Measurements from ENCODE around the gene BNC1.
"Not testable (repeated sequence)": the region's sequence is repeated elsewhere in the genome, so short reads cannot be mapped to it uniquely, and the experiment has no call there.

Gene BNC1

DNA sequence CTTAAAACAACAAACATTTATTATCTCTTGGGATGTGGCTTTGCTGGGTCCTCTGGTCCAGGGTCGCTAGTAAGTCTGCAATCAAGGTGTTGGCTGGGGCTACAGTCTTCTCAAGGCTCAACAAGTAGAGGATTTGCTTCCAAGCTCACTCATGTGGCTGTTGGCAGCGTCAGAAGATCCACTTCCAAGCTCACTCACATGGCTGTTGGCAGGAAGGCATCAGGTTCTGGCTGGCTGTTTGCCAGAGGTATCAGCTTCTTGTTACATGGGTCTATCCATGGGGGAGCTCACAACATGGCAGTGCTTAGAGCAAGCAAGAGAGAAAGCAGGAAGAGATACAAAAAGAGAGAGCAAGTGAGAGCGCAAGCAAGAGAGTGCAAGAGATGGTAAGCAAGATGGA lies 15.0 kb upstream of the BNC1 start:
- DNase-seq (ENCODE audit: low read depth in 3 of 3): no peak

DNA sequence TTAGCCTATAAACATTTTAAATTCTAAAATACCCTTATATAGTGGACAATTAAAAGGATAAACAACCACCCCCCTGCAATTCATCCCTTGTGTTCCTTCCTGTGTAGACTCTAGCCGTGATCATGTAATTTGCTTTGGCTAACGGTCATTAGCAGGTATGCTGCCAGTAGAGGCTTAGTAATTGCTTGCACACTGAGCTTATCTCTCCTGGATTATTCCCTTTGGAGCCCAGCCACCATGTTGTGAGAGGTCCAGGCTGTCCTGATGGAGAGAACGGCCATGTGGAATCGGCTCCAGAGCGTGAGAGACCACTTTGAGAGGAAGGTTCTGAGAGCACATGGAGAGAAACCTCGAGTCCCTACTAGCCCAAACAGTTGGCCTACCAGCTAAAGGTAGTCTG lies 11.0 kb upstream of the BNC1 start:
- DNase-seq (ENCODE audit: low read depth in 3 of 3): no peak

DNA sequence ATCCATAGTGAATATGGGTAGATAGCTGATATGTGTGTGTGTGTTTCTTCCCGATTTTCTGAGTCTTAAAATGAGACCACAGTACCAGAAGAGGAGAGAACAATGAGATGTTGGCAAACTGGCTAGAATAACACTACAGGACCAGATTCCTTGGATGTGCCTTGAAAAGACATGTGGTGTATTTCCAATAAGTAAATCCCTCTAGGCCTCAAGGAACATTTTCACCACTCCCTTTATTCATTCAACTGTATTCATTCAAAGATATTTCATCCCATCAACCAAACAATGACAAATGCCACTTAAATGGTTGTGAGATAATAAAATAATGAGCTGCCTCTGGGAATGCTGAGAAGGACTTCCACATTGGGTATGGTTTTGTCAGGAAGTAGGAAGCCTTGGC lies 8.7 kb upstream of the BNC1 start:
- DNase-seq (ENCODE audit: low read depth in 3 of 3): no peak

DNA sequence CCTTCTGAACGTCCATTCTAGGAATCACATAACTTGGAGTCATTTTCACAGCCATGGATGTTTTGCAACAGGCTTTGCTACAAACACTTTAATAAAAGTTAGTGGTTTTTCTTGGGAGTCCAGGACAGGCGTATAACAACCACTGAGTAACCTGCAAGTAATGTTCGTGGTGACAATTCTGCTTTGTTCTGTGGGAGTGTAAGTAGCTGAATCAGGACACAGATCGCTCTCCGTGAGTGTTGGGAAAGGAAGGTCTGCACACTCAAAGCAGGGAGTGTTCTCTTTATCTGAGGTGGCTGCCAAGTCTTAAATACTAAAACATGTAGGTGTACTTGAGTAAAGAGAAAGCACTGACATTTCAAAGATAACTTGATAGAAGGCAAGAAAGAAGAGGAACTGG lies 7.9 kb upstream of the BNC1 start:
- DNase-seq (ENCODE audit: low read depth in 3 of 3): no peak

DNA sequence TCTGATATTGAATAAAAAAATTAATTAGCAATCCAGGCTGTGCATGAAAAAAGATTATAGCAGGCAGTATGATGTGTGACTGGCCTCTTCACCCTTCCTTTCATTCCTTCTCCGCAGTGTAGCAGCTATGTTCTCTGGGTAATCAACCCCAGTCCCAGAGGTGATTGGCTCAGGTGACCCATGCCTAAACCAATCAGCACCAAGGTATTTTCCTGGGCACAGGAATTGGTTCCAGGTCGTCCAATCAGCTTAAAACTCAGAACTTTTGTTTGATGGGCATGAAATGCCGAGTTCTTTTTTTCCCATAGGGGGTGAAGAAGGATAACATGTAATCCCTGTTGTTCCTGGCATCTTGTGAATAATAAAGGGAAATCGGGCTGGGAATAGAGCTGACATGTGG lies 5.8 kb upstream of the BNC1 start:
- DNase-seq (ENCODE audit: low read depth in 3 of 3): no peak

DNA sequence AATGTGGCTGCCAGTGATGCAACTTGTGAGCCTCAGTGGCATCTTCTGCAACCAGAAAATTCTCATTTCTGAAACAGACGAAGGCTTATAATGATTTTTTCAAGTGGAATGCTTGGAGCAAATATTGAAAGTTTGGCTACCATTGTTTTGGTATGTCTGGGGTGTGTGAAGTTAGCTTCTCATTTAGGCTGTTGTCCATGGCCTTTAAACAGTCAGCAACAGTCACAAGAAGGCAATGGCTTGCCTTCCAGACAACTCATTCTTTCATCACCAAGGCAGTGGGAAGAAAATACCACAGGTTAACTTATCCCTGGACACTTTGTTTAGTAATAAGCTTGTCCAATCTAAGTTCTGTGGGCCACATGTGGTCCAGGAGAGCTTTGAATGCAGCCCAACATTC lies 4.7 kb upstream of the BNC1 start:
- DNase-seq (ENCODE audit: low read depth in 3 of 3): no peak

DNA sequence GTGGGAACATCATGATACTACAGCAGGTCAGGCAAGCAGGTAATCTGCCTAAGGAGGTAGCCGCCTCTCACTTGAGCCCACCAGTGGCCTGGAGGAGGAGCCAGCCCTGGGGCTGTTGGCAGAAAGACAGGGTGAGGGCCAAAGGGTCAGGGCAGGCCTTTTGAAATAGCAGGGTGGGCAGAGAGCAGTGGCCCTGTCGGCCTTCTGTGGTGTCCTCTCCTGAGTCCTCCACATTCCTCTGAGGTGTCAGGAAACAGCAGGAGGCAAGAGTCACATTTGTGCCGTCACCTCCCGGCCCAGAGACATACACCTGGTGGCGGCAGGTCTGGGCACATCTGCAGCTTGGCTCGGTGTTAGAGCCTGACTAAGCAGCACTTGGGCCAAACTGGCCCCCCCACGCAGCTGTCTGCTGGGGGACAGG lies 3.9 kb upstream of the BNC1 start:
- DNase-seq (ENCODE audit: low read depth in 3 of 3): no peak

DNA sequence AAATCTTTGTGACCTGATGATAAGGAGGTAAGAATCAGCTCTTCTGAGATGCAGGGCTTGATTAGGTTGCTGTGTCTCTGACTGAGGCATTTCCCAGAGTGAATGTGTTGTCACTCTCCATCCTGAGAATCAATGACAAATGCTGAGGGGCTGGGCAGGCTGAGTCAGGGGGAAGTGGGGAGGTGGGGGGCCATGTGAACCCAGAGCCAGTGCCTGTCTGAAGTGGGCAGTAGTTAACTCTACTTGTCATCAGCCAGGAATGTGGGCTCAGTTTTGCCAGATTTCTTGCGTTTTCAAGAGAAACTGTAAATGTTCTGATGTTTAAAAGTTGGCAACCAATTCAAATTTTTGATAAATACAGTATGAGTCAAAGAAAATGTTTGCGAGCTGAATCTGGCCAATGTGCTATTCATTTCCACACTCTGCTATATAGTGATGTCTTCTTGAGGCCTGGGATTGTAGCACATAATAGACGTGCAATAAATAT lies 3.1 kb upstream of the BNC1 start:
- DNase-seq (ENCODE audit: low read depth in 3 of 3): no peak

DNA sequence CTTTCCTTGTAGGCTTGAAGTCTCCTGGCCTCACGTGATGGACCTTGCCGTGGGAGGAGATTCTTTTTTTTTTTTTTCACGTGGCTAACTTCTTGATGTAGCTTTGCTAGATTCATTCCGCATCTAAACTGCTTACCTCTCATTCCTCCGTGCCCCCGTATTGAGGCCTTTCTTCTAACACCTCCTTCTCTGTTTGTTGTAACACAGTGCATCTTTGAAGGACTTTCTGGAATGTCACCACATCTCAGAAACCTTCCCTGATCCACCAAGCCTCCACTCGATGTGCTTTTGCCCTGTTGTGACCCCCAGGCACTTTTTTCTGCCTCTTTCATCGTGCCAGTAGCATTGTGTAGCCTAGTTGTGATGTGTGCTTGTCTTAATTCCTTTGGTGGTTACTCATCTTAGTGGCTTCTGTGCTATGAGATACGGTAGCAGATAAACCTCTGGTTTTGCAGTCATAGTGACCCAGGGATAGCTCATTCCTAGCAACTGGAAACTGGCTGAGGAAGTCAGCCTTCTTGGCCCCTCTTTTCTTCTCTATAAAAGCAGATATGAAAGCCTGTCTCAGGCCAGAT lies 1.6 kb upstream of the BNC1 start:
- no peak for DNase-seq (ENCODE audit: low read depth in 3 of 3)

DNA sequence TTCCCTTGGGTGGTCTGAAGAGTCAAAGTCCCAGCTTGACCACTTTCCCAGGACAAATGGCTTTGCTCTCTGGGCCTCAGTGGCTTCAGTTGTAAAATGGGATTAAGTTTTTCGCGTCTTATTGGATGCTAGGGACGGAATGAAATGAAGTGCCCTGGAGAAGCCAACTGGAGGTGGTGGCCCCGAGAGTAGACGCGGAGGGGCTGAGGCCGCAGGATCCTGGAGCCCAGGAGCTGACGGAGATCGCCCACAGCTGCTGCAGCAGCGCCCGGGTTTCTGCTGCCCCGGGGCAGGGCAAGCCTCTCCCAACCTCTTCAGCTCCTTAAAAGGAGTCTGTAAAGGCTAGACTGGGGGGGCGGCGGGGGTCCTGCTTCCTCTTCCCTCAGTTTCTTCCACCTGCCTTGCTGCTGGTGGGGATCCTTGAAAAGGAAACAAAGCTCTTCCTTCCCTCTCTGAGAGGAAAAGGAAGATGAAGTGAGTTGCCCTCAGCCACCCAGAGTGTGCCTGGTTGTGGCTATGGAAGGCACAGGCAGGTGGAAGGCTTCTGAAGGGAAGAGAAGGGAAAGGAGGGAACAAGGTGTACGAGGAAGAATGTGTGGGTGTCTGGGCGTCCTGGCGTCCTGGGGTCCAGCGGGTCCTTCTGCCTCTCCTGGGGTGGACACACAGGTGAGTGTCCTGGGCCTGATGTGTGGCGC lies 967 bp upstream of the BNC1 start:
- no peak for DNase-seq (ENCODE audit: low read depth in 3 of 3)

DNA sequence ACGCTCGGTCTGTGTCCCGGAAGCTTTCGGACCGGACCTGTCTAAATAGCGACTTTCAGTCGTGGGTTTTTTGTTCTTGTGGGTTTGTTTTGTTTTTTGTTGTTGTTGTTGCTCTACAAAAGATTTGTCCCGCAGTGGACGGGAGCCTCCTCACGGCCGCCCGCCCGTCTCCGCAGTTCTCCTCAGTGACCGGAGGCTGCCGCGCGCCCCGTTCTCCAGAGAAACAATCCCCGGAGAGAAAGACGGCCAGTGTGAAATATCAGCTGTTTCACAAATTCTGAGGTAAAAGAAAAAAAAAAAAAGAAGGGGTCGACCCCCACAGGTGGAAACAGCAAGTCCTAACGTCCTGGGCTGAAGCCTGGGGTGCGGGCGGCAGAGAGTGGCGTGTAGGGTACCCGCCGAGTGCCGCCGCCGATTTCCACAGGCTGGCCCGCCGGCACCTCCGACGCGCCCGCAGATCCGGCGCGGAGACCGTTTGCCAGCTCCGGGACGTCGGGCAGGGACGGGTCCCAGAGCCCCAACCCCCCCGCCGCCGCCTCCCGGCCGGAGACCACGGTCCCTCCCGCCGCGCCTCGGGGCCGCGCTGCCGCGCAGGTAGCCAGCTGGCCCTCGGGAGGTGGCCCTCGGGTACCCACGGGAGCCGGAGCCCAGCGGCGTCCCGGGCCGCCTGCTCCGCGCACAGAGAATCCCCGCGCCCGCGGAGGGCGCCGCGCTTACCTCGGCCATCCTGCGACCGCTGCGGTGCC lies 478 bp downstream of the BNC1 start:
- DNase-seq (ENCODE audit: low read depth in 3 of 3): no peak

DNA sequence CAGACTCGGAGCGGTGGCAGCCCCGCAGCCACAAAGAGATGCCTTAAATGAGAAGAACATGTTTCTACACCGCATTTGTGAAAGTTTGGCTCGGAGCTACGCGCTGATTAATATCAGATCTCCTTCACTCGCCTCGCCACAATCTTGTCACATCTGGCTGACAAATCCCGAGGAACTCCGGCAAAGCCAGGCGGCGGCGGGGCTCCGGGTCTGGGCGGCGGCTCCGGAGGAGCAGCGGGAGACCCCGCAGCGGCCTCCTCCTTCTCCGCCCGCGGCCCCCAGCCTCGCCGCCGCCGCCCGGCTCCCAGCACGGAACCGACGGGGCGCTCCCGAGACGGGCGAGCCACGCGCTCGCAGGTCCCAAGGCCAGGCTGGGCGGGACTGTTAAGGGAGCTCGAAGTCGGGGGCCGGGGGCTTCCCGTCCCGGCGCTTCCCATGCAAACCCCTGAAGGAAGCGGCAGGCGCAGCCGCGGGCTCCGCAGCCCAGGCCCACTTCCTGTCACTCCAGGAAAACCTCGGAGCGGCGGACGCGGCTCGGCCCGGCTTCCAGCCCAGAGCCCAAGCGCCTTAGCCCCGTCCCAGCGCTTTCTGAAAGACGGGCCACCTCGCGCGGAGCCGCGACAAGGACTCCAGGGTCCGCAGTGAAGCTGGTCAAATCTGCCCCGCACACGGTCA lies 1.2 kb downstream of the BNC1 start:
- DNase-seq (ENCODE audit: low read depth in 3 of 3): no peak

DNA sequence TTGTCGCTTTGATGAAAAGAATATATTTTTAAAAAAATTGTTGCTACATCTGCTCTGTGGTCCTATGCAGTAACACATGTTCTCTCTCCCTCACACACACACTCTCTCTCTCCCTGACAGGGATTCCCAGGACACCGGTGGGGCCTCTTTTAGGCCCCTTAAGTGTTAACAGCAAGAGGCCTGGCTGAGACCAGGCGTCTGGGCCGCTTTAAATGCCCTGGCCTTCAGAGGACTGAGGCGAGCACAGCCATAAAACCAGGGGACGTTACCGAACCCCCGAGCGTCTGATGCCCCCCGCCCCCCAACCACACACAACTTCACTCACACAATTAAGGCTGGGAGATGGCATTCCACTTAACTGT lies 1.7 kb downstream of the BNC1 start:
- DNase-seq (ENCODE audit: low read depth in 3 of 3): no peak

DNA sequence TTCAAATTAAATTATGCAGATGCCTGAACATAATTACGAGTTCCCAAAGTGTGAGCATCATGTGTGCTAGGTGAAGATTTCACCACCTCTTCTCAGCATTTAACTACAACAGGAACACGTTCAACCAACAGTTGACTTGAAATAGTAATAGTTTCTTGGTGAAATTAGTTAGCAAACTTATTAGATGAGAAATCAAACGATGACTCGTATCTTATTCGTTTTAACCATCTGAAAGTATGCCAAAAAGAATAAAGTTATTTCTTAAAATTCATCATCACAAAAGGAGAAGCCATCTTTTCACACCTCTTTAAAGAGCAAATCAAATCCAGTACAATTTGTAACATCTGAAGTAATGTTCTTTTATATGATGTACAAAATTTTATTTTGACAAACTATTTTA lies 2.3 kb downstream of the BNC1 start:
- no peak for DNase-seq (ENCODE audit: low read depth in 3 of 3)

DNA sequence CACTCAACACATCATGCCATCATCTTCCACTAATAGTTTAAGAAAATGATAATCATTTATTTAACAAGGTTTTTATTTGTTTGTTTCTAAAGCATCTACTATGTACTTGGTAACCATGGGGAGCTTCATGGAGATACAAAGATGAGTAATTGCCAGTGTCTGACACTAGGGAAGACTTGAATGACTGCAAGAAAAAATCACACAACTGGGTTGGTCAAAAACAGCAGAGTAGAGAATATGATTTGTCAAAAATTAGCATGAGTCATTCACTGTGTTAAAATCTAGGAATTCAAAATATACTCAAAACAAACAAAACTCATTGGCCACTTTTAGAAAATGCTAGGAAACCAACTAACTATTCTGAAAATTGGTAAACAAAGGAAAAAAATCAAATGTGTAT lies 6.3 kb downstream of the BNC1 start:
- no peak for DNase-seq (ENCODE audit: low read depth in 3 of 3)

DNA sequence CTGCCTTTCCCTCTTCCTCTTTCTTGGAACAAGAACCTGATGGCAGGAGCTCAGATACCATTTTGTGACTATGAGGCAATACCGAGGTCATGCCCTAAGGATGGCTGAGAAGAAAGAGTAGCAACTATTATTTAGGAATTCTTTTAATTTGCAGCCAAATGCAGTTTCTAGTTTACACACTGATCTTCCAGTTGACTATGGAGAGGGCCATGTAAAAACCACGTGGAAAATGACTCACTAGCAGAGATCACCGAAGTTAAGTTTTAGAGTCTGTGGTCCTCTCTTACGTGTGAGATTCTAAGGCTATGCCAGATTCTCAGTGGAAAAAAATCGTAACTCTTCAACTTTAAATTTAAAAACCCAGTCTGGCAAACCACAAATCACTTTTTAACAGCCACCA lies 7.8 kb downstream of the BNC1 start:
- DNase-seq (ENCODE audit: low read depth in 3 of 3): no peak

DNA sequence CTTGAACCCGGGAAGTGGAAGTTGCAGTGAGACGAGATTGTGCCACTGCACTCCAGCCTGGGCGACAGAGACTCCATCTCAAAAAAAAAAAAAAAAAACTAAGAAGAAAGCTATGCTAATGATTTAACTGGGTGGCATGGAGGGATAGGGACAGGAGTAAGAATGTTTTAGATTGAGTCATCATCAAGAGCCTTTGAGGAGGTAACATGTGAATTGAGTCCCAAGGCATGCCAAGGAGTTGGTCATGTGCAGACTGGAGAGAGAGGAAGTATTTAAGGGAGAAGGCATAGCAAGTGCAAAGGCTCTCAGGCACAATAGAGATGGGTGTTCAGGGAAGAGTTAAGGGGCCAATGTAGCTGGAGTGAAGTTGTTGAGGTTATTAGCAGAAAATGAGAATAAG lies 9.1 kb downstream of the BNC1 start:
- DNase-seq (ENCODE audit: low read depth in 3 of 3): no peak

DNA sequence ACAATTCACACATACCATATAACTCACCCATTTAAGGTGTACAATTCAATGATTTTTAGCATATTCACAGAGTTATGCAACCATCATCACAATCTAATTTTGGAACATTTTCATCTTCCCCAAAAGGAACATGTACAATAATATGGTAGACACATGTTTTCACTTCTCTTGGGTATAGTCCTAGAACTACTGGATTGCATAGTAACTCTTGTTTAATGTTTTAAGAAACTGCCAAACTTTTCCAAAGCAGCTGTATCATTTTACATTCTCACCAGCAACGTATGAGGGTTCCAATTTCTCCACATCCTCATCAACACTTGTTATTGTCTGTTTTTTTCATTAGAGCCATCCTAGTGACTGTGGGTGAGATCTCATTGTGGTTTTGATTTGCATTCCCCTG lies 14.3 kb downstream of the BNC1 start:
- no peak for DNase-seq (ENCODE audit: low read depth in 3 of 3)

DNA sequence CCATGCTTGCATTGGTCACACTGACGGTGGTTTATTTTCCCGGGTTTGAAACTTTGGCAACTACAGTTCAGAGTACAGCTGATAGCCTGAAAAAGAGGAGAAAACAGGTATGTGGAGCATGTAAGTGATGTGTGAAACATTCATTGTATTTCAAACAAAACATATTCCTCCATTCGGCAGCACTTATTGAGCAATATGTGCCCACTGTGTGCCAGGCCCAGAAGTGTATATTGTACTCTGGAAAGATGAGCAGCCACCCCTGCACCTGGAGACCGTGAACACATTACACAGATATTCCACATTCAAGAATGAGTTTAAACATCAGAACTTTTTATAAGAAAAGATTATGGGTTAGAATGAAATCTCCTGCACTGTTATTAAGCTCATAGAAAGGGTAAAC lies 16.3 kb downstream of the BNC1 start:
- no peak for DNase-seq (ENCODE audit: low read depth in 3 of 3)

DNA sequence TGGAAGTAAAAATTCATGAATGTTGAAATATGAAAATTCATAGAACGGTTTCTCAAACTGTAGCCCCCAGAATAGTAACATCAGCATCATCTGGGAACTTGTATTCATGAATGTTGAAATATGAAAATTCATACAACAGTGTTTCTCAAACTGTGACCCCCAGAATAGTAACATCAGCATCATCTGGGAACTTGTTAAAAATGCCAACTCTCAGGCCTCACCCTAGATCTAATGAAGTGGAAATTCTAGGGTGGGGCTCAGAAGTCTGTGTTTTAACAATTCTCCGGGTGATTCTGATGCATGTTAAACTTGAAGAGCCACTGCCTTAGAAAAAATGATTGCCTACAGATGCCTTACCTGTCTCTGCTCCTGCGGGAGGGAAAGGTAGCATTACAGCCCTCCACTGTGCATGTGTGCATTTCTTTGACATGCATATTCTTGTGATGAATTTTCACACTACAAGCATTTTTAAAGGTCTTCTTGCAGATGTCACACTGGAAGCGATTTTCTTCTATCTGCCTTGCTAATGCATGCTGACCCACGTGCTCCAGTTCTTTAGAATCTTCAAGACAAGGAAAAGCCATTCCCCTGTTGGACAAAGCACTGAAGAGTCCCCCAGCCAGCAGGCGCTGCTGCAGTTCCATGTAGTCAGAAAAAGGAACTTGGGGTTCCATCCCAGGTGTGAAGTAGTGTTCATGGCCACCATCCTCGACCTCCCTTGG lies 21.7 kb downstream of the BNC1 start:
- DNase-seq (ENCODE audit: low read depth in 3 of 3): no peak

DNA sequence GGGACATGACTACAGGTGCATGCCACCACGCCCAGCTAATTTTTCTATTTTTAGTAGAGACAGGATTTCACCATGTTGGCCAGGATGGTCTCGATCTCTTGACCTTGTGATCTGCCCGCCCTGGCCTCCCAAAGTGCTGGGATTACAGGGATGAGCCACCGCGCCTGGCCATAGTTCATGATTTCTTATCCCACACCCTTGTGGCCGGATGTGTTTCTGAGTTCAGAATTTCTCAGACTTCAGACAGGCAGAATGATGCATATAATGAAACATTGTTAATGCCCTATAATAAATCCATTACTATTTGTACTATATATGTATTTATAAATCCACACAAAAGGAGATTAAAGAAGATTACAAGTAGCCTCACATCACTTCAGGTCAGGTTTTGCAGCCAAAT lies 22.3 kb downstream of the BNC1 start:
- not testable (repeated sequence) for DNase-seq (ENCODE audit: low read depth in 3 of 3)

DNA sequence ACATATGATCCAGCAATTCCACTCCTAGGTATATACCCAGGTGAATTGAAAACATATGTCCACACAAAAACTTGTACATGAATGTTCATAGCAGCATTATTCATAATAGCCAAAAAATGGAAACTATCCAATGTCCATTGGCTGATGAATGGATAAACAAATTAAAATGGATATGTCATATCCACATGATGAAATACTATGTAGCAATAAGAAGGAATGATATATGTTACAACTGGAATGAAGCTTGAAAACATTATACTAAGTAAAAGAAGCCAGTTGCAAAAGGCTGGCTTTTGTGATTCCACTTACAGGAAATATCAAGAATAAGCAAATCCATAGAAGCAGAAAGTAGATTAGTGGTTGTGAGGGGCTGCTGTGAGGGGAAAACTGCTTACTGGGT lies 33.7 kb downstream of the BNC1 start:
- DNase-seq (ENCODE audit: low read depth in 3 of 3): no peak
